GM18526 (cell line): ENCODE results near the gene RARB.

Experiments
- POLR2A ChIP-seq: IDR thresholded peaks from 3 replicates; pipeline ENCODE4 v1.6.1; 2011; ENCODE audit not compliant: insufficient read length; ENCODE audit errors: extremely low read depth

The RARB gene

GRCh38 chr3:25558121-25558520 is 130.1 kb downstream of the RARB start:
- TF ChIP-seq POLR2A: no peak

GRCh38 chr3:25558796-25559195 is 130.7 kb downstream of the RARB start:
- TF ChIP-seq POLR2A: no peak

DNA sequence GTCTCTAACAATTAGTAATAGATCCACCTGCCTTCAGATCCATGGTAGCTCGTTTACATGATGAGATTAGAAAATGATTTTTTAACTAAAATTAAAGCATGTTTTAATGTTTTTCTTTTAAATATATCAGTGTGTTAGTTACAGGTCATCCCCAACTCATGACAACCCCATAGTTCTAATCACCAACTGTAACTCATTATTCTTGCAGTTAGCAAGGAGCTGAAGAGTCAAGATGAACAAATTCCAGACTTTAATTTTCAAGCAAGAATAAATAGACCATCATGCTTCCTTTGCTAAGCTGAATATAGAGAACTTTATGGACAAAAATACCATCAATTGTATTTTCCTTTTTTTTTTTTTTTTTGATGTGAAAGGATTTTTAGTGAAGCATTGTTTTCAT is 135.5 kb downstream of the RARB start:
- no peak for TF ChIP-seq POLR2A

DNA sequence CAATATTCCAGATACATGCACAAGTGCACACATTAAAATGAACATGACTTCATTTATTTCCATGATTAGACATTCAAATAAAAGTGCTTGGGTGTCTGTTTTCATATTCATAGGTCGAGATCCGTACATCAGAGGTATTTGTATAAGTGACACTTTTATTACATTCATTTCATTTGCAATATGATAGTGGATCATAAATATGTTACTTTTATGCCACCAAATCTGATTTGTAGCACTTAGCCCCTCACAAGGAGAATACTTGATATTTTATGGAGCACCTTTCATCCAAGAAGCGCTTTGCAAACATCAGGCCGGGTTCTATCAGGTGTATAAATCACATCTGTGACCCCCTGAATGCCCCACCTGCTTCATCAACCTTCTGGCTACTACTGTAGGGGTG is 136.0 kb downstream of the RARB start:
- no peak for TF ChIP-seq POLR2A

- no peak for TF ChIP-seq POLR2A
Observed at GRCh38 chr3:25565807-25566206, 137.7 kb downstream of the RARB start.

- no peak for TF ChIP-seq POLR2A
Observed at GRCh38 chr3:25566358-25566920, 138.4 kb downstream of the RARB start.

DNA sequence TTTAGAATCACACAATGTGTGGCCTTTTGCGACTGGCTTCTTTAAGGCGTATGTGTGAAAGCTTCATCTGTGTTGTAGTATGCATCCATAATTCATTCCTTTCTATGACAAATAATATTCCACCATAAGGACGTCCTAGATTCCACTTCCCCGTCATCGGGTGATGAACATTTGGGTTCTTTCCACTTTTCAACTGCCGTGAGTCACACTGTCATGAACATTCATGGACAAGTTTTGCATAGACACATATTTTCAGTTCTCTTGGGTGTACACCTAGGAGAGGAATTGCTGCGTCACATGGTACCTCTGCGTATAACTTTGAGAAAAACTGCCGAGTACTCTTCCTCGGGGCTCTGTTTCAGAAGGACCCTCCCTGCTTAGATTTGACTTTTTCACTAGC is 139.3 kb downstream of the RARB start:
- no peak for TF ChIP-seq POLR2A

GRCh38 chr3:25567806-25568524 is 139.9 kb downstream of the RARB start:
- TF ChIP-seq POLR2A: no peak

- TF ChIP-seq POLR2A: no peak
Observed at GRCh38 chr3:25568525-25569078, 140.5 kb downstream of the RARB start.

- no peak for TF ChIP-seq POLR2A
Observed at GRCh38 chr3:25571285-25571684, 143.2 kb downstream of the RARB start.

- TF ChIP-seq POLR2A: no peak
Observed at GRCh38 chr3:25572336-25572735, 144.3 kb downstream of the RARB start.

GRCh38 chr3:25572919-25573385 is 144.9 kb downstream of the RARB start:
- TF ChIP-seq POLR2A: no peak

DNA sequence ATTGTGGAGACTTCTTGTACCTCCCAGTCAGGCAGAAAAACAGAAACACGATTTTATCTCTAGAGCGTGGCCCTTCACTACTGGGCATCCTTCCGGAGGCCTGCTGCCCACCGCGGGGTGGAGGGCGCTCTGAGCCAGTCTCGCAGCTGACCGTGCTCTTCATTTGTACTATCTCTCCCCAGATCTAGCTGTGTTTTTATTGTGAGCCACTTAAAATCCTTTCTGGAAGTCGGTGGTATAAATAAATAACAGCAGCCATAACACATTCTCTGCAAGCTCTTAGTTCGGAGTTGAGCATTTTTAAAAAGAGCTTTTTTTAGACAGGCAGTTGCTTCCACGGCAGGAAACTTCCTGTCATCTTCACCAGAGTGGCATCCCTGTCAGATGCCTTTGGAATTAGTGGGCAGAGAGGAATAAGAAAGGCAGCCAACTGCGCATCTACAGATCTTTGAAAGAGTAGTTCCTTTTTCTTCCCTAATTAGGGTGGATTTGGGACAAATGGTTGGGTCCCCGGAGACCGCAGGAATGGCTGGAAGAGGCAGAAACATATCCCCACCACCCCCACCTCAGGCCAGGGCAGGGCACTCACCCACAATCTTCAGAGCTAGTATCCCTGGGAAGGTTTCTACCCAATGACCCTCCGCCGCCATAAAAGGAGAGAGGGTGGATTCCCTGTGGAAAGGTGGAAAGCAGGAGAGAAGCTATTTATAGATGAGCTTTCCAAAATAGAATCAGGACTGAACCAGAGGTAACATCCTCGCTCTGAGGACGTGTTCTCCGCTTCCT is 145.5 kb downstream of the RARB start:
- no peak for TF ChIP-seq POLR2A

GRCh38 chr3:25574172-25574765 is 146.2 kb downstream of the RARB start:
- no peak for TF ChIP-seq POLR2A

DNA sequence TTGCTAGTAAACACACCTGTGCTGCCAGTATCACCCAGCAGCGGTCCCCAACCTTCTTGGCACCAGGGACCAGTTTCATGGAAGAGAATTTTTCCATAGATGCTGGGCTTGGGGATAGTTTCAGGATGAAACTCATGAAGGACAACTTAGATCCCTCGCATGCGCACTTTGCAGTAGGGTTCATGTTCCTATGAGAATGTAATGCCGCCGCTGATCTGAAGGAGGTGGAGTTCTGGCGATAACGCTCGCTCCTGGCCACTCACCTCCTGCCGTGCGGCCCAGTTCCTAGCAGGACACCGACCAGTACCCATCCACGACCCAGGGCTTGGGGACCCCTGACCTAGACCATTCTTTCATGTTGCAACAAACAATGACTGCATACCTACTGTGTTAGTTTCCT is 146.9 kb downstream of the RARB start:
- no peak for TF ChIP-seq POLR2A

DNA sequence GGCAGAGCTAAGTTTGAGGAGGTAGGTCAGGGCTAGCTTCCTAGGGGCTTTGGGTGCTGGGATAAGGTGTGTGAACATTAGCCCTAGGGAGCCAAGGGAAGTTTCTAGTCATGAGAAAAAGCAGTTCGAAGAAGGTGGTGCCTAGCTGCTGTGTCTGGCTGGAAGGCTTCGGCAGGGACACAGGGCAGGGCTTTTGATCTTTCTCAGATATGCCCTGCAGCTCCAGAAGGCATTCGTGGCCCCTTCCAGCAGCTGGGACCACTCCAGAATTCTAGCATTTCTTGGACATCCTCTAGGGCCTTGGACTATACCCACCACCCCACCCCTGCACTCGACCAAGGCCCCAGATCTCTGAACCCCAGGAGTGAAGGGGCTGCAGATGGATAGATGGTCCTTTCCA is 148.1 kb downstream of the RARB start:
- TF ChIP-seq POLR2A: no peak

DNA sequence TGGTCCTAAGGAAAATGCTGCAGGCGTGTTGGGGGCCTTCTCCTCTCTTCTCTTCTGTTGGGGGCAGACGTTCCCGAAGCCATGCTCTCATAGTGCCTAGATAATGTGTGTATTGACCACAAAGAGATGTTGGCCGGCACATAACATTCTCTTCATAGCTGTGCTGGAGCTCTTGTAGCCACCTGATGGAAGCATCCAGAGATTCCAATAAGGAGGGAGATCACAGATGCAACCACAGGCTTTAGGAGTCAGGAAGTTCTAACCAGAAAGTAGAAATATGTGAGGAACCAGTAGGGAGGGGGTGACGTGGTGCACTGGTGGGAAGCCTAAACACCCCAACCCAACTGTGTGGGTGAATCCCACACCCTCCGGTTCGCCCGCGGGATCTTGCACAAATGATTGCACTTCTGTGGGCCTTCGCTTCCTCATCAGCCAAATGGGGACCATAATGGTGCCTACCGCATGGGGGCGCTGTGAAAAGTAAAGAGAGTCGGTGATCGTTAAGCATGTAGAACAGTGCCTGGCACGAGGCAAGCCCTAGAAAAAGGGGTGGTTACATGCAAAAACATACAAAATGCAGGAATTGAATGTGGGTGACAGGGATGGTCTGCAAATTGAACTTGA is 148.9 kb downstream of the RARB start:
- TF ChIP-seq POLR2A: no peak
